Mucosa of descending colon (tissue), 3 donors: ENCODE data around the gene RANBP17. TPM values are rescaled to one million over a fixed set of nuclear protein-coding genes. Genes with fewer than 3 reads are reported as not detected.
A peak's percentile ranks its signal among the peaks of the same experiment; 100 is the strongest.

Source experiments
- ATAC-seq: fragments of 200-7000 bp; cut with Tn5 transposase; one replicate; pipeline ENCODE4 v1.9.1; 2020; ENCODE audit warnings: mild to moderate bottlenecking, moderate library complexity
- DNase-seq, 3 donors: peaks; one replicate each; pipeline ENCODE4 v3.0.0-alpha.2; 2020
- H3K36me3 ChIP-seq: fragments of 200-600 bp; one replicate; pipeline ENCODE4 v1.8.0; 2021; ENCODE audit warnings: low read depth, mild to moderate bottlenecking
- H3K4me1 ChIP-seq: fragments of 200-600 bp; one replicate; pipeline ENCODE4 v1.8.0; 2021; ENCODE audit warnings: low read depth, mild to moderate bottlenecking
- H3K4me3 ChIP-seq: fragments of 200-600 bp; one replicate; pipeline ENCODE4 v1.8.0; 2021; ENCODE audit warnings: mild to moderate bottlenecking
- H3K9me3 ChIP-seq: fragments of 200-600 bp; one replicate; pipeline ENCODE4 v1.8.0; 2021; ENCODE audit warnings: mild to moderate bottlenecking
- intact Hi-C, 2 donors: fragments of 100-400 bp; cut with DNase I in 1 of 2; cut with micrococcal nuclease in 1 of 2; formaldehyde crosslinking; loops; one replicate each; pipeline versions ENCODE4 v1.11.0 to v1.11.1; 2022; cut with DNase I, micrococcal nuclease
- total RNA-seq, 3 donors: library from RNA; stranded (reverse); fragmentation: NEBNext Ultra II Directional in 2 of 3; extraction: Animal tissue kit (Norgen Biotek cat#: 25700) in 2 of 3; gene quantifications; one replicate each; pipeline versions ENCODE4 v1.2.1 to v1.2.4, GENCODE V29; 2021 to 2023
- TF ChIP-seq, protein P1 (sequence below): fragments of 200-600 bp; IDR thresholded peaks from one replicate; pipeline ENCODE4 v1.8.0; 2022; ENCODE audit warnings: antibody characterized with exemption, mild to moderate bottlenecking
- donor health status: DM: no; HTN: no; CAD: no; lungs with moderate emphysema.
- donor health status: DM: no; HTN: no; CAD: no.
- donor health status: DM: no; HTN: yes; CAD: no.

Gene RANBP17
- total RNA-seq, 3 donors from 2014 or later: 11.7 to 19.7 (median 13.4) TPM

GRCh38 chr5:171340491-171340890, 478.7 kb downstream of the RANBP17 start:
- no peak for ATAC-seq
- Histone ChIP-seq H3K4me1 (no peaks in the 10 kb centered on the region), H3K36me3 (no peaks in the 10 kb centered on the region), H3K4me3 (no peak overlapping the region), H3K9me3 (no peaks in the 10 kb centered on the region)
- no peak for DNase-seq
- TF ChIP-seq, protein P1, sequence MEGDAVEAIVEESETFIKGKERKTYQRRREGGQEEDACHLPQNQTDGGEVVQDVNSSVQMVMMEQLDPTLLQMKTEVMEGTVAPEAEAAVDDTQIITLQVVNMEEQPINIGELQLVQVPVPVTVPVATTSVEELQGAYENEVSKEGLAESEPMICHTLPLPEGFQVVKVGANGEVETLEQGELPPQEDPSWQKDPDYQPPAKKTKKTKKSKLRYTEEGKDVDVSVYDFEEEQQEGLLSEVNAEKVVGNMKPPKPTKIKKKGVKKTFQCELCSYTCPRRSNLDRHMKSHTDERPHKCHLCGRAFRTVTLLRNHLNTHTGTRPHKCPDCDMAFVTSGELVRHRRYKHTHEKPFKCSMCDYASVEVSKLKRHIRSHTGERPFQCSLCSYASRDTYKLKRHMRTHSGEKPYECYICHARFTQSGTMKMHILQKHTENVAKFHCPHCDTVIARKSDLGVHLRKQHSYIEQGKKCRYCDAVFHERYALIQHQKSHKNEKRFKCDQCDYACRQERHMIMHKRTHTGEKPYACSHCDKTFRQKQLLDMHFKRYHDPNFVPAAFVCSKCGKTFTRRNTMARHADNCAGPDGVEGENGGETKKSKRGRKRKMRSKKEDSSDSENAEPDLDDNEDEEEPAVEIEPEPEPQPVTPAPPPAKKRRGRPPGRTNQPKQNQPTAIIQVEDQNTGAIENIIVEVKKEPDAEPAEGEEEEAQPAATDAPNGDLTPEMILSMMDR: no peak
- intact Hi-C loops: no loop called here

DNA sequence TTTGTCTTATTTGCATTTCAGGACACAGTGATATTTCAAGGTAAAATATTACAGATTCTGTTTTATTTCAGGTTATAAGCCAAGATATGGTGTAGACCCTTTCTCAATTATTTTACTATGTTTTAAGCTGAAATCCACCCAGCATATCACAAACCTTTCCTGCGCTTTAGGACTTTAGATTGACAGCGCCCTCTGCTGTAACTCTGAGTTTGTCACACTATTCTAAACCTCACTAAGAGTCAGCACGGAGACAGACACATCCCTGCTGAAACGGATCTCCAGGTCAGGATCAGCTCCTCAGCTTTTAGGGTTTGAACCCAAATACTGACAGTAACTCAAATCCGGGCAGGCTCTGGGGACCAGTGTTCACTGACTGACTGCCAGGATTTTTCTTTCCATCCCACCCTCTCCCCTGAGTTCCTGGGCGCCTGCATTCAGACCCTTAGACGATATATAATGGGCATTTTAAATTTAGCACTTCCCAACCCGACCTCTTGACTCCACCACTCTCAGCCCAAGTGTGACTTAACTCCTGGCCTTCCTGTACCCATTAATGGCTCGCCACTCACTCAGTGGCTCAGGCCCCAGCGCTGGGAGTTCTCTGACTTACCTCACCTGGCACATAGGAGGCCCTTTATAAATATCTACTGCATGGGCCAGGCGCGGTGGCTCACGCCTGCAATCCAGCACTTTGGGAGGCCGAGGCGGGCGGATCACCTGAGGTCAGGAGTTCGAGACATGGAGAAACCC, 480.7 kb downstream of the RANBP17 start:
- H3K9me3 ChIP-seq: no peaks in the 10 kb centered on the region

GRCh38 chr5:171344936-171345608, 483.3 kb downstream of the RANBP17 start:
- H3K36me3 ChIP-seq: no peaks in the 10 kb centered on the region
- H3K4me1 ChIP-seq: no peaks in the 10 kb centered on the region
- ATAC-seq (no peak), DNase-seq (no peak)
- H3K4me3 ChIP-seq: no peak overlapping the region
- TF ChIP-seq, protein P1: no peak
- intact Hi-C loops: no loop called here
- H3K9me3 ChIP-seq: no peaks in the 10 kb centered on the region

More for the DNA sequence above, 480.7 kb downstream of the RANBP17 start:
- Histone ChIP-seq H3K4me3 (no peak overlapping the region), H3K36me3 (no peaks in the 10 kb centered on the region), H3K4me1 (no peaks in the 10 kb centered on the region)
- TF ChIP-seq, protein P1: peak; percentile 34
- intact Hi-C loops: no loop called here
- ATAC-seq: peak; percentile 66
- DNase-seq: peak in 1 of 3 donors; percentile 68

Other genes with a start within 250 kb of the RANBP17 start
- 1 to 10 TPM in 1 of 3 donors, under 1 TPM in 1, not detected in 1; 0.09 to 2.0 TPM for gene GABRP, start 78.3 kb upstream of the RANBP17 start, total RNA-seq